NCI-H2029 (cell line): ENCODE results near the gene PDIA2.
"Not testable (repeated sequence)": the region's sequence is repeated elsewhere in the genome, so short reads cannot be mapped to it uniquely, and the experiment has no call there.

Experiments
- DNase-seq: peaks from one replicate; lab custom pipeline; 2025; lab: John Stamatoyannopoulos, UW

The PDIA2 gene

DNA sequence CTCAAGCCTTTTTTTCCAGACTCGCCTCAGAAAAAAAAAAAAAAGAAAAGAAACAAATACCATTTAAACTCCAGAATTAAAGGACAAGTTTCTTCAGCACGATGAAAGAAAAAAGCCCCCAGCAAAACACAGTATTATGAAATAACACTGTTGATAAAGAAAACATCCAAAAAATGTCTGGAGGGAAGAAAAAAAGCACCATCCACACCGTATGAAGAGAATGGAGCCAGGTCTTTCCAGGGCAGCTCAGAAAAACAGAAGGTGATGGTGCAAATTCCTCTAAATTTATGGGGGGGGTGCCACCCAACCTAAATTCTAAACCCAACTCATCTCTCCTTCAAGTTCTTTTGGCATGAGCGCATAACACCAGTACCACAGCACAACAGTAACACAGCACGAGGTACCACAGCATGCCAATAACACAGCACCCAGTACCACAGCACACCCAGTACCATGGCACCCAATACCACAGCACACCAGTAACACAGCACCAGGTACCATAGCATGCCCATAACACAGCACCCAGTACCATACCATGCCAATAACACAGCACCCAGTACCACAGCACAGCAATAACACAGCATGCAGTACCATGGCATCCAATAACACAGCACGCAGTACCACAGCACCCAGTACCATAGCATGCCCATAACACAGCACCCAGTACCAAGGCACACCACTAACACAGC lies 50.6 kb downstream of the PDIA2 start:
- no peak for DNase-seq

DNA sequence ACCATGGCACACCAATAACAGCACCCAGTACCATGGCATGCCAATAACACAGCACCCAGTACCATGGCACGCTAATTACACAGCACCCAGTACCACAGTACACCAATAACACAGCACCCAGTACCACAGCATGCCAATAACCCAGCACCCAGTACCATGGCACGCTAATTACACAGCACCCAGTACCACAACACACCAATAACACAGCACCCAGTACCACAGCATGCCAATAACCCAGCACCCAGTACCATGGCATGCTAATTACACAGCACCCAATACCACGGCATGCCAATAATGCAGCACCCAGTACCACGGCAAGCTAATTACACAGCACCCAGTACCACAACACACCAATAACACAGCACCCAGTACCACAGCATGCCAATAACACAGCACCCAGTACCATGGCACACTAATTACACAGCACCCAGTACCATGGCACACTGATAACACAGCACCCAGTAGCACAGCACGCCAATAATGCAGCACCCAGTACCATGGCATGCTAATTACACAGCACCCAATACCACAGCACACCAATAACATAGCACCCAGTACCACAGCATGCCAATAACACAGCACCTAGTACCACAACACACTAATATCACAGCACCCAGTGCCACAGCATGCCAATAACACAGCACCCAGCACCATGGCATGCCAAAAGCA lies 51.3 kb downstream of the PDIA2 start:
- DNase-seq: not testable (repeated sequence)

DNA sequence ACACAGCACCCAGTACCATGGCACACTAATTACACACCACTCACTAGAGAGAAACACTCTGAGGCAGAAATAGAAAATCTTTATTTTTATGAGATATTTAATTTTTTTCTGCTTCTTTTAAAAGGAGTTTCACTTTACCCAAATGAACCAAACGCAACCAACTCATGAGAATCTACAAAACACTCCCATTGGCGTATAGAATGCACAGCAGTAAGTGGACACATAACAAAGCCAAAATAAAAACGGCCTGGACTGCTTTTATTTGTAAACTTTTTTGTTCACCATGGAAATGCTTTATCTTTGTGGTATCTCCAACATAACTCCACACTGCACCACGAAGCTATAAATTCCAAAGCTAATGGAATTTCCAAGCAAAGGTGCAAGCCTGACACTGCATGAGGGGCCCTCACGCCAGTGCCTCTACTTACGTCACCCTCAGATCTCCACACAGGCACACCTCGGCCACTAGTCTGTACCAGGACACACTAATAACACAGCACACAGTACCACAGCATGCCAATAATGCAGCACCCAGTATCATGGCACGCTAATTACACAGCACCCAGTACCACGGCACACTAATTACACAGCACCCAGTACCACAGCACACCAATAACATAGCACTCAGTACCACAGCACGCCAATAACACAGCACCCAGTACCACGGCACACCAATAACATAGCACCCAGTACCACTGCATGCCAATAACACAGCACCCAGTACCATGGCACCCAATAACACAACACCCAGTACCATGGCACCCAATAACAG lies 52.1 kb downstream of the PDIA2 start:
- DNase-seq: not testable (repeated sequence)

- DNase-seq: no peak
Measured at GRCh38 chr16:336269-336668, 53.3 kb downstream of the PDIA2 start.
